MCF 10A (cell line): ENCODE measurements around the gene TSTD1. TPM values are rescaled to one million over a fixed set of nuclear protein-coding genes. Genes with fewer than 3 reads are reported as not detected.
A peak's percentile ranks its signal among the peaks of the same experiment; 100 is the strongest.

ENCODE experiments used
- BruUV-seq: library from RNA; stranded (reverse); fragments of 400-500 nt; replicated peaks from 2 replicates; lab custom pipeline; 2021; lab: Mats Ljungman, UMichigan
- CTCF ChIA-PET: fragments of 300-600 bp; sonication (Branson Sonifier 250); formaldehyde crosslinking; extraction: SDS; loops from one replicate; lab custom pipeline; 2021; ENCODE audit warnings: antibody characterized with exemption, inconsistent platforms; lab: Yijun Ruan, JAX
- POLR2A ChIA-PET: fragments of 300-600, 350-650 bp; sonication (Branson Sonifier 250); formaldehyde crosslinking; extraction: SDS; loops from one replicate; lab custom pipeline; 2020; ENCODE audit warnings: antibody characterized with exemption, inconsistent platforms; lab: Yijun Ruan, JAX
- DNase-seq: peaks from one replicate; pipeline ENCODE4 v3.0.0-alpha.2; 2018; ENCODE audit not compliant: unreplicated experiment
- H3K27ac Mint-ChIP-seq: one replicate; pipeline ENCODE4 v1.8.0; 2022; ENCODE audit warnings: mild to moderate bottlenecking, low read depth, mixed read lengths; ENCODE audit not compliant: unreplicated experiment
- H3K27me3 Mint-ChIP-seq: one replicate; pipeline ENCODE4 v1.8.0; 2022; ENCODE audit warnings: mixed read lengths; ENCODE audit not compliant: insufficient read depth, unreplicated experiment
- H3K36me3 Mint-ChIP-seq: one replicate; pipeline ENCODE4 v1.8.0; 2022; ENCODE audit warnings: mild to moderate bottlenecking, moderate library complexity, mixed read lengths; ENCODE audit not compliant: insufficient read depth, unreplicated experiment
- H3K4me1 Mint-ChIP-seq: one replicate; pipeline ENCODE4 v1.8.0; 2022; ENCODE audit warnings: mixed read lengths; ENCODE audit not compliant: insufficient read depth, unreplicated experiment
- H3K4me3 Mint-ChIP-seq: one replicate; pipeline ENCODE4 v1.8.0; 2022; ENCODE audit warnings: mild to moderate bottlenecking, moderate library complexity, mixed read lengths; ENCODE audit not compliant: unreplicated experiment
- H3K9me3 Mint-ChIP-seq: one replicate; pipeline ENCODE4 v1.8.0; 2022; ENCODE audit warnings: mixed read lengths; ENCODE audit not compliant: unreplicated experiment
- intact Hi-C: fragments of 100-400 bp; cut with micrococcal nuclease; formaldehyde crosslinking; loops from 2 replicates; pipeline ENCODE4 v1.14.1; 2022
- total RNA-seq: library from RNA; stranded (reverse); gene quantifications from 2 replicates; pipeline ENCODE4 v1.2.3, GENCODE V29; 2022
- TF ChIP-seq, protein P1 (sequence below): fragments of 200-600 bp; IDR thresholded peaks from one replicate; pipeline ENCODE4 v1.8.0; 2022; ENCODE audit warnings: antibody characterized with exemption, mild to moderate bottlenecking; ENCODE audit not compliant: unreplicated experiment

Gene TSTD1
- total RNA-seq, 1 experiment from 2014 or later, result 35.2 TPM

GRCh38 chr1:161039154-161039545 is 386 bp upstream of the TSTD1 start:
- TF ChIP-seq, protein P1, sequence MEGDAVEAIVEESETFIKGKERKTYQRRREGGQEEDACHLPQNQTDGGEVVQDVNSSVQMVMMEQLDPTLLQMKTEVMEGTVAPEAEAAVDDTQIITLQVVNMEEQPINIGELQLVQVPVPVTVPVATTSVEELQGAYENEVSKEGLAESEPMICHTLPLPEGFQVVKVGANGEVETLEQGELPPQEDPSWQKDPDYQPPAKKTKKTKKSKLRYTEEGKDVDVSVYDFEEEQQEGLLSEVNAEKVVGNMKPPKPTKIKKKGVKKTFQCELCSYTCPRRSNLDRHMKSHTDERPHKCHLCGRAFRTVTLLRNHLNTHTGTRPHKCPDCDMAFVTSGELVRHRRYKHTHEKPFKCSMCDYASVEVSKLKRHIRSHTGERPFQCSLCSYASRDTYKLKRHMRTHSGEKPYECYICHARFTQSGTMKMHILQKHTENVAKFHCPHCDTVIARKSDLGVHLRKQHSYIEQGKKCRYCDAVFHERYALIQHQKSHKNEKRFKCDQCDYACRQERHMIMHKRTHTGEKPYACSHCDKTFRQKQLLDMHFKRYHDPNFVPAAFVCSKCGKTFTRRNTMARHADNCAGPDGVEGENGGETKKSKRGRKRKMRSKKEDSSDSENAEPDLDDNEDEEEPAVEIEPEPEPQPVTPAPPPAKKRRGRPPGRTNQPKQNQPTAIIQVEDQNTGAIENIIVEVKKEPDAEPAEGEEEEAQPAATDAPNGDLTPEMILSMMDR, result no peak
- intact Hi-C loops, result no loop called here
- BruUV-seq, result no TSS peak
- H3K27me3 Mint-ChIP-seq, result no peaks in the 10 kb centered on the region
- peak overlapping the region; percentile 81 for H3K4me3 Mint-ChIP-seq
- no peak for DNase-seq
- POLR2A ChIA-PET, result interaction anchor here (0.7 to 4.5 kb wide), 12 partner anchors 9 to 115 kb away, joined by 3 to 107 read pairs (median 4); partner anchors contain the start of genes DEDD, F11R, NIT1 and PFDN2
- H3K36me3 Mint-ChIP-seq, result peaks cover 33% of the 10 kb centered on the region
- H3K27ac Mint-ChIP-seq, result peak overlapping the region; percentile 76
- H3K9me3 Mint-ChIP-seq, result no peaks in the 10 kb centered on the region
- peaks cover 19% of the 10 kb centered on the region for H3K4me1 Mint-ChIP-seq
- CTCF ChIA-PET, result interaction anchor here (0.6 to 7.0 kb wide), 11 partner anchors 12 to 891 kb away, joined by 3 to 89 read pairs (median 4); partner anchors contain the start of genes DEDD, KLHDC9 and NDUFS2

GRCh38 chr1:161037661-161038522 is 872 bp downstream of the TSTD1 start:
- Mint-ChIP-seq H3K27ac (peak overlapping the region; percentile 76), H3K4me3 (peak overlapping the region; percentile 81), H3K9me3 (no peaks in the 10 kb centered on the region), H3K27me3 (no peaks in the 10 kb centered on the region), H3K4me1 (peaks cover 20% of the 10 kb centered on the region), H3K36me3 (peaks cover 33% of the 10 kb centered on the region)
- no peak for DNase-seq
- POLR2A ChIA-PET, result interaction anchor here (0.9 to 4.5 kb wide), 10 partner anchors 7 to 128 kb away, joined by 3 to 107 read pairs (median 5); partner anchors contain the start of genes DEDD, F11R and PPOX
- TF ChIP-seq, protein P1, result no peak
- CTCF ChIA-PET, result interaction anchor here (0.5 to 7.0 kb wide), 11 partner anchors 9 to 106 kb away, joined by 3 to 89 read pairs (median 4); partner anchors contain the start of gene KLHDC9
- BruUV-seq, result no TSS peak
- intact Hi-C loops, result no loop called here

DNA sequence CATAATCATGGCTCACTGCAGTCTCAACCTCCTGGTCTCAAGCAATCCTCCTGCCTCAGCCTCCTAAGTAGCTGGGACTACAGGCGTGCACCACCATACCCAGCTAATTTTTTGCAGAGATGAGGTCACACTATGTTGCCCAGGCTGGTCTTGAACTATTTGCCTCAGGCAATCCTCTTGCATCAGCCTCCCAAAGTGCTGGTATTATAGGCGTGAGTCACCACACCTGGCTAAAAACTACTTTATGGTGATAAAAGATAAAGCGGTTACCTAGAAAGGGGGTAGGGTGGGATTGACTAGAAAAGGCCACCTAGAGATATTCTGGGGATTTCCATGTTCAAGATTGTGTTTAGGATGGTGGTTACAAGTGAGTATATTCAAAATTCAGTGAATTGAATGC is 5.0 kb downstream of the TSTD1 start:
- Mint-ChIP-seq H3K4me1 (peaks cover 11% of the 10 kb centered on the region), H3K4me3 (no peak overlapping the region), H3K9me3 (no peaks in the 10 kb centered on the region), H3K27me3 (no peaks in the 10 kb centered on the region), H3K27ac (no peak overlapping the region), H3K36me3 (peaks cover 1% of the 10 kb centered on the region)
- POLR2A ChIA-PET, result interaction anchor here (1.0 to 6.2 kb wide), 5 partner anchors 8 to 81 kb away, joined by 3 to 114 read pairs (median 6); partner anchors contain the start of genes F11R and USF1
- TF ChIP-seq, protein P1, result no peak
- CTCF ChIA-PET, result interaction anchor here (0.6 to 2.3 kb wide), 4 partner anchors 8 to 199 kb away, joined by 4 to 15 read pairs (median 9); partner anchors contain the start of genes F11R and USF1
- DNase-seq, result peak; percentile 82
- intact Hi-C loops, result no loop called here
- no TSS peak for BruUV-seq

DNA sequence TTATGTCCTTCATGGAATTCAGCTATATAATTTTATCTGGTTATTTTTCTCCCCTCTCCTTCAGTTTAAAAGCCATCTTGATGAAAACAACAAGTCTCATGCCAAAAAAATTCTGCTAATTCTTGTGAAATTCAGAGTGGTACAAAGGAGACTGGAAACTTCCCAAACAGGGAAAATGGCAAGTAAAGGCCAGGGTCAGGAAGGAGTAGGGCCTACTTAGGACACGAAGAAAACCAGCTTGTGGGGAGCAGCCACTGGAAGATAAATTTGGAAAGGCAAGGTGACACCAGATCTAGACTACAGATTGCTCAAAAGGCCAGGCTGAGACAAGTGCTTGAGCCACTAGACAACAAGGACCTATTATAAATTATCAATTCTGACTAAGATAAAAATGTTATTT is 6.4 kb downstream of the TSTD1 start:
- TF ChIP-seq, protein P1, result no peak
- Mint-ChIP-seq H3K27me3 (no peaks in the 10 kb centered on the region), H3K9me3 (no peaks in the 10 kb centered on the region), H3K36me3 (no peaks in the 10 kb centered on the region), H3K27ac (no peak overlapping the region), H3K4me3 (no peak overlapping the region), H3K4me1 (peaks cover 11% of the 10 kb centered on the region)
- CTCF ChIA-PET, result interaction anchor here (0.6 to 2.3 kb wide), 7 partner anchors 8 to 220 kb away, joined by 3 to 15 read pairs (median 5); partner anchors contain the start of gene USF1
- POLR2A ChIA-PET, result interaction anchor here (0.6 to 6.2 kb wide), 8 partner anchors 9 to 214 kb away, joined by 3 to 114 read pairs (median 3); partner anchors contain the start of genes DEDD, F11R and USF1
- DNase-seq, result no peak
- intact Hi-C loops, result no loop called here
- no TSS peak for BruUV-seq
